Heart left ventricle (tissue), 16 donors: ENCODE data around the gene GABBR1. TPM values are rescaled to one million over a fixed set of nuclear protein-coding genes. Genes with fewer than 3 reads are reported as not detected.

Experiments
- ATAC-seq, 4 donors: fragments of 200-7000 bp; cut with Tn5 transposase; one replicate each; pipeline ENCODE4 v1.9.1; 2020 to 2022; ENCODE audit warnings: moderate library complexity in 4 of 4, mild to moderate bottlenecking in 3 of 4, moderate number of reproducible peaks in 1 of 4
- DNase-seq, 5 donors: peaks; one replicate each; pipeline ENCODE4 v3.0.0-alpha.2; 2020
- H3K27ac ChIP-seq, 12 donors: fragments of 200-600 bp; sonication (generic) in 4 of 12; one replicate each; pipeline versions ENCODE4 v1.5.0 to v1.8.0; 2016 to 2022; ENCODE audit warnings: mild to moderate bottlenecking in 2 of 12
- H3K27me3 ChIP-seq, 9 donors: fragments of 200-600 bp; sonication (generic) in 2 of 9; one replicate each; pipeline versions ENCODE4 v1.5.1 to v1.8.0; 2016 to 2022; ENCODE audit warnings: mild to moderate bottlenecking in 3 of 9
- H3K36me3 ChIP-seq, 9 donors: fragments of 200-600 bp; sonication (generic) in 2 of 9; one replicate each; pipeline versions ENCODE4 v1.5.0 to v1.8.0; 2018 to 2022; ENCODE audit warnings: mild to moderate bottlenecking in 2 of 9
- H3K4me1 ChIP-seq, 12 donors: fragments of 200-600 bp; sonication (generic) in 4 of 12; one replicate each; pipeline versions ENCODE4 v1.5.0 to v1.8.0; 2016 to 2022; ENCODE audit warnings: mild to moderate bottlenecking in 3 of 12
- H3K4me3 ChIP-seq, 12 donors: fragments of 200-600 bp; sonication (generic) in 4 of 12; one replicate each; pipeline versions ENCODE4 v1.5.0 to v1.8.0; 2017 to 2022; ENCODE audit warnings: mild to moderate bottlenecking in 9 of 12, moderate library complexity in 4 of 12
- H3K9me3 ChIP-seq, 12 donors: fragments of 200-600 bp; sonication (generic) in 4 of 12; one replicate each; pipeline versions ENCODE4 v1.5.0 to v1.8.0; 2016 to 2022; ENCODE audit warnings: mild to moderate bottlenecking in 1 of 12
- POLR2A ChIP-seq, 2 donors: fragments of 450-650 bp; IDR thresholded peaks; one replicate each; pipeline ENCODE4 v1.6.1; 2017; ENCODE audit warnings: antibody characterized with exemption in 2 of 2, mild to moderate bottlenecking in 2 of 2, moderate library complexity in 2 of 2
- WGBS, 4 donors: extraction: QIAGEN DNeasy Blood & Tissue Kit in 2 of 4; methylation state at CpG; one replicate each; pipeline versions ENCODE4 v1.1.5 to v1.1.7; 2013 to 2018; 5-methylcytosine and 5-hydroxymethylcytosine counted together
- intact Hi-C, 10 donors: fragments of 100-400 bp; cut with DNase I; formaldehyde crosslinking; loops; one replicate each; pipeline versions ENCODE4 v1.11.1 to v1.14.2; 2022
- polyA plus RNA-seq, 2 donors: library from polyadenylated mRNA; stranded (reverse); fragments of 200-250 nt; gene quantifications; one replicate each; pipeline ENCODE4 v1.2.3, GENCODE V29; 2013
- total RNA-seq, 9 donors: library from RNA; depleted of rRNA in 2 of 9; stranded (reverse); fragments of >200 nt in 2 of 9; fragmentation: NEBNext Ultra II Directional in 3 of 9; extraction: Animal tissue kit (Norgen Biotek cat#: 25700) in 3 of 9; gene quantifications; one replicate each; pipeline versions ENCODE4 v1.1.0 to v1.2.4, GENCODE V29; 2016 to 2023
- TF ChIP-seq, protein P1 (sequence below), 12 donors: fragments of 200-600 bp; sonication (generic) in 4 of 12; IDR thresholded peaks; one replicate each; pipeline versions ENCODE4 v1.5.0 to v1.8.0; 2018 to 2022; ENCODE audit warnings: antibody characterized with exemption in 12 of 12, mild to moderate bottlenecking in 5 of 12
- donor health status: ischemic (EF 13 %, LVEDD 7.1; RV severe dilation, severe dysfunction).
- donor health status: healthy with polysubstance abuse.
- donor health status: DM: no; HTN: yes; CAD: no.
- donor health status: DM: no; HTN: no; CAD: no.
- donor health status: ischemic (EF 25% LVEDD 6.9; RV normal size, moderate dysfunction).
- donor health status: ischemic (EF 25% LVEDD 5.7; RV mildly dilated, moderate dysfunction).
- donor health status: healthy.
- donor health status: DM: yes; HTN: yes; CAD: no.
- donor health status: ischemic (EF 35%, LVEDD 5.7; RV mildly dilated, moderate dysfunction).
- donor health status: nonischemic (EF 11% LVEDD 7.7; RV severe dilation, severe dysfunction).
- donor health status: DM: yes; HTN: yes; CAD: no.
- donor health status: PGD.
- donor health status: ischemic (EF 29% LVEDD 5.4; RV normal size, mild dysfunction).
- donor health status: nonischemic (EF 23%, LVEDD 6.1; RV moderate dilation, normal function).

The GABBR1 gene
- total and polyA plus RNA-seq, 11 donors: 11.6 to 30.8 (median 18.1) TPM

DNA sequence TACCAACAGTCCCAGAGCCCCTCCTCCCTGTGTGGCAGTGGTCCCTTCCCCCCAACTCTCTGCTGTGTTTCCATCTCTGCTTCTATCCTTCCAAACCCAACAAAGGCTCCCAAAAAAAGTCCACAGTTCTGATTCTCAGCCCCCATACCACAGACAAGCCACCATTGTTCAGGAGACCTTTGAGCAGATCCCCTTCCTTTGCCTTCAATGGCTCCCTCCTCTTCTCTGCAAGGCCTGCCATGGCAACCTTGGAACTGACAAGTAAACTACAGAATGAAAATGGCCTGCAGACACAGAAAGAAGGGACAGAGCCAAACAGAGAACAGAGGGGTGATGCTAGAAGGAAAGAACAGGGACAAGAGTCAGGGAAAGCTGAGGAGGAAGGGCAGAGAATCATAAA, 24.9 kb downstream of the GABBR1 start:
- no peak overlapping the region for H3K27ac ChIP-seq
- ATAC-seq (no peak), DNase-seq (no peak)
- peaks cover 0 to 98% (median 87%) of the 10 kb centered on the region in 9 donors for H3K36me3 ChIP-seq
- H3K4me1 ChIP-seq: no peaks in the 10 kb centered on the region
- no peak overlapping the region for H3K4me3 ChIP-seq
- no peaks in the 10 kb centered on the region for H3K27me3 ChIP-seq
- no peak for TF ChIP-seq POLR2A (IDR thresholded peaks at IDR 0.05)
- TF ChIP-seq, protein P1, sequence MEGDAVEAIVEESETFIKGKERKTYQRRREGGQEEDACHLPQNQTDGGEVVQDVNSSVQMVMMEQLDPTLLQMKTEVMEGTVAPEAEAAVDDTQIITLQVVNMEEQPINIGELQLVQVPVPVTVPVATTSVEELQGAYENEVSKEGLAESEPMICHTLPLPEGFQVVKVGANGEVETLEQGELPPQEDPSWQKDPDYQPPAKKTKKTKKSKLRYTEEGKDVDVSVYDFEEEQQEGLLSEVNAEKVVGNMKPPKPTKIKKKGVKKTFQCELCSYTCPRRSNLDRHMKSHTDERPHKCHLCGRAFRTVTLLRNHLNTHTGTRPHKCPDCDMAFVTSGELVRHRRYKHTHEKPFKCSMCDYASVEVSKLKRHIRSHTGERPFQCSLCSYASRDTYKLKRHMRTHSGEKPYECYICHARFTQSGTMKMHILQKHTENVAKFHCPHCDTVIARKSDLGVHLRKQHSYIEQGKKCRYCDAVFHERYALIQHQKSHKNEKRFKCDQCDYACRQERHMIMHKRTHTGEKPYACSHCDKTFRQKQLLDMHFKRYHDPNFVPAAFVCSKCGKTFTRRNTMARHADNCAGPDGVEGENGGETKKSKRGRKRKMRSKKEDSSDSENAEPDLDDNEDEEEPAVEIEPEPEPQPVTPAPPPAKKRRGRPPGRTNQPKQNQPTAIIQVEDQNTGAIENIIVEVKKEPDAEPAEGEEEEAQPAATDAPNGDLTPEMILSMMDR (IDR thresholded peaks at IDR 0.05): no peak
- no peaks in the 10 kb centered on the region for H3K9me3 ChIP-seq
- intact Hi-C loops: no loop called here

DNA sequence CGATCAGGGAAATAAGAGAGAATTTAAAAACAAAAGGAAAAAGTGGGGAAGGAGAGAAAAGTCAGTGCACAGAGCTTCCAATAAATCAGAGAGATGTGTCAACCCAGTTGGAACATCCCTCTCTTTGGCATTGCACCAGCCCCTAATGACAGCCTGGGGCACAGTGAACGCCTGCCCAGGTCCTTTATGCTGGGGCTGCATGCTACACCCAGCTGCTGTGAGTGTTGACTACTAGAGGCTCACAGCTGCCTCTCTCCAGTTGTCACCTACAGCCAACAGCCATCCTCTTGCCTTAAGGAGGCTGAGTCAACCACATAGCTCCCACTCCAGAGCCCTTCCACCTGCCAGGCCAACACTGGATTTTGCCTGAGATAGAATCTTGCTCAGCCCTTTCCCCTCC, 29.1 kb downstream of the GABBR1 start:
- H3K4me1 ChIP-seq: no peaks in the 10 kb centered on the region
- H3K9me3 ChIP-seq: no peaks in the 10 kb centered on the region
- no peak overlapping the region for H3K27ac ChIP-seq
- intact Hi-C loops: no loop called here
- ATAC-seq (no peak), DNase-seq (no peak)
- no peak for TF ChIP-seq POLR2A (IDR thresholded peaks at IDR 0.05)
- TF ChIP-seq, protein P1 (IDR thresholded peaks at IDR 0.05): no peak
- no peak overlapping the region for H3K4me3 ChIP-seq
- H3K27me3 ChIP-seq: no peaks in the 10 kb centered on the region
- H3K36me3 ChIP-seq: peaks cover 0 to 72% (median 64%) of the 10 kb centered on the region in 9 donors
- WGBS, 4 donors: 91 to 95% (median 94%) methylated on average over 2 of the region's 2 CpGs

DNA sequence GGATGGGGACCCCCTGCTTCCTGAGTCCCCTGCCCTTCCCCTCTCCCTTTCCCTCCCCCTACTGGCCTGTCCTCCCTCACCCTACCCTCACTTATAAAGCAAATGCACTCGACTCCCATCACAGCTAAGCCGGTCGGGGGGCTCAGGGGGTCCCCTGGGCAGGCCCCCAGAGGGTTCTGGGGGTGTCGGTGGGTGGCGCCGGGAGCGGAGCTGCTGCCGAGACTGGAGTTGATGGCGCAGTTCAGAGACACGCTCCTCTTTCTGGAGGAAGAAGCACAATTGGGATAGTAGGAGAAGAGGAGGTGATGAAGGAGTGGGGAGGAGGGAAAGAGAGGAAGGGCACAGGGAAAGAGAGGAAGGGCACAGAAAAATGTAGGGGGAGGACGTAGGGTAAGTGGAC, 29.5 kb downstream of the GABBR1 start:
- TF ChIP-seq, protein P1 (IDR thresholded peaks at IDR 0.05): no peak
- no peak for TF ChIP-seq POLR2A (IDR thresholded peaks at IDR 0.05)
- Histone ChIP-seq H3K4me1 (no peaks in the 10 kb centered on the region), H3K9me3 (no peaks in the 10 kb centered on the region), H3K27me3 (no peaks in the 10 kb centered on the region), H3K4me3 (no peak overlapping the region), H3K27ac (no peak overlapping the region), H3K36me3 (peaks cover 0 to 68% (median 59%) of the 10 kb centered on the region in 9 donors)
- intact Hi-C loops: no loop called here
- 91 to 94% (median 92%) methylated on average over 11 of the region's 11 CpGs for WGBS, 4 donors
- ATAC-seq (no peak), DNase-seq (no peak)

DNA sequence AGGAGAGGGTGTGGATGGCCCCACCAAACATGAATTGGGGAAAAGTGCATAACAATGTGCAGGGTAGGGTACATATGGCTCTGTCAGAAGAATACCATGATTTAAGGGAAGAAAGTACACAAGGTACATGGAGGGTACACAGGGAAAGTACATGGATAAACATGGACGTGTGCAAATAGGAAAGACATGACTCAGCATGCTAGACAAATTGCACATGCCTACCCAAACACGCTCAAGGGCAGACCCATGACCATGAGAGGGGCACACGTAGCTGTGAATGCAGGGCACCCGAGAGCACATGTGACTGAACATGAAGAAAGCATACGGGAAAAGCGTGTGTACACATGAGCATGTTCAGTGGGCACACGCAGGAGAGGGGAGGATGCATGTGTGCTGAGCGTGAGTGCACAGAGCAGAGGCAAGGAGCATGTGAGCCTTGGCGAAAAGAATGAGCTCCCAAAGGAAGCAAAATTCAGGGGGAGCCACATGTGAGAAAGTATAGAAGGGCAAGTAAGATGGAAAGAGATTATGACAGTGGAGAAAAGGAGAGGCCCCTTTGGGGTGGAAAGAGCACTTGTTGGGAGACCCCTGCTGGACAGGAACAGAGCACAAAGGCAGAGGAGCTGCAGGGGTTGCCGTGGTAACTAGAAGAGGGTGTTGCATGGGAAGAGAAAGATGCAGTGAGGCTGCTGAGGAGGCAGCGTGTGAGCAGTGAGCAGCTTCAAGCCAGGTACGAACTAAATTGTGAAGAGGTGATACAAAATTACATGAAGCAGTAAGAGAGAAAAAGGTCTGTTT, 30.2 kb downstream of the GABBR1 start:
- peaks cover 0 to 61% (median 54%) of the 10 kb centered on the region in 9 donors for H3K36me3 ChIP-seq
- no peak for ATAC-seq
- H3K27me3 ChIP-seq: no peaks in the 10 kb centered on the region
- no peak overlapping the region for H3K4me3 ChIP-seq
- no peak for TF ChIP-seq POLR2A (IDR thresholded peaks at IDR 0.05)
- TF ChIP-seq, protein P1 (IDR thresholded peaks at IDR 0.05): no peak
- DNase-seq: no peak
- WGBS, 4 donors: 86% methylated on average over 12 of the region's 12 CpGs
- no peaks in the 10 kb centered on the region for H3K9me3 ChIP-seq
- no peaks in the 10 kb centered on the region for H3K4me1 ChIP-seq
- no peak overlapping the region for H3K27ac ChIP-seq
- intact Hi-C loops: no loop called here
